ENCODE data around the gene PRKACA. TPM values are rescaled to one million over a fixed set of nuclear protein-coding genes. Genes with fewer than 3 reads are reported as not detected.

PRKACA gene
- total RNA-seq, 6 experiments from 2014 or later: 137 to 170 (median 149) TPM

DNA sequence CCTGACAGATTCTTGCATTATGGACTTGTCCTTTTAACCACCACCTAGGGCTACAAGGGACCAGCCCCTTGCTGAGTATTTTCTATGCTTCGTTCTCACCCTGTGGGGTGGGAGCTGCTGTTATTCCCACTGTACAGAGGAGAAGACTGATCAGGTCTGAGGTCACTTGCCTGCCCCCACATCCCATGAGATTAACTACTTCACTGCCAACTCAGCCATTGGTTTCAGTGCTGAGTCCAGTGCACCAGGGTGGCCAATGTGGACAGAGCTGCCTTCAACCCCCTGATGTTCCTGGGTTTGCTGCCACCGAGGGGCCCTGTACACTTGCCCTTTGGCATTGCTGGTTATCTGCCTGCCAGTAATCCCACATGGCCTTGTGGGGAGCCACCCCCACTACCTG is 6.9 kb downstream of the PRKACA start:
- Mint-ChIP-seq H3K4me1 (ENCODE audit: low read depth) (peaks cover 26% of the 10 kb centered on the region), H3K9me3 (no peaks in the 10 kb centered on the region), H3K36me3 (ENCODE audit: low read depth) (peaks cover 4% of the 10 kb centered on the region; the same call in 1 of the 2 replicates), H3K4me3 (no peak overlapping the region), H3K27me3 (ENCODE audit: insufficient read depth) (no peaks in the 10 kb centered on the region; the same call in 1 of the 2 replicates), H3K27ac (no peak overlapping the region)
- DNase-seq: no peak
- TF ChIP-seq CTCF (IDR thresholded peaks at IDR 0.05): no peak

DNA sequence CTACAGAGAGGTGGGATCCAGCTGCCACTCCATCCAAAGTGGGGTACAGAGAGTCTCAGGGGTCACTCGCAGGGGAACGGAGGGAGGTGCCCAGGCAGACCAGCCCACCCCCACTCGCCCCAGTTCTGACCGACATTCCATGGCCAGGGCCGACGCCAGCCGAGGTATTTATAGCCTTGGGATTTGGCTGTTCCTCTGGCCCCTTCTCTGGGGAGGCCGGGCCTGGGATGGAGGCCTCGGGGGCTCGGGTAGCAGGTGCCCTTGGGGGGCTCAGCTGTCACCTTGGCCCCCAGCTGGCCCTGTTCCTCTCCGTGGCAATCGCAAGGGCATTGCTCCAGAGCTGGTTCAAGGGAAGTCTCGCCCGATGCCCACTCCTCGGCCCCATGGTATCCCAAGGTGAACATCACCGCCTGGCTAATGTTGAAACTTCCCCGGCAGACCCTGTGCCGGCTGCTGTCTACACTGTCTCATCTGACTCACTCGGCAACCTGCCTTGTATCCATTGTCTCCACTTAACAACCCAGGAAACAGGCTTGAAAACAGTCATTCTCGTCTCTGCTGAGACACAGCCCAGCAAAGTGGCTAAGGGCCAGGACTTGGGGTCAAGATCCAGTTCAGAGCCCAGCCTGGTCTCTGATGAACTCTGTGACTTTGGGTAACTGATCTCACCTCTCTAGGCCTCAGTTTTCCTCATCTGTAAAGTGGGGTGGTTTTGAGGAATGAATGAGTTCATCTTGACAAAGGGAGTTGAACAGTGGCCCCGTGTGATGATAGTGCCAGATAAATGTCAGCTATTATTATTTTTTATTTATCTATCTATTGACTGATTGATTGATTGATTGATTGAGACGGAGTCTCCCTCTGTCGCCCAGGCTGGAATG is 9.7 kb downstream of the PRKACA start:
- H3K9me3 Mint-ChIP-seq: no peaks in the 10 kb centered on the region
- H3K27ac Mint-ChIP-seq: peak overlapping the region; percentile 64; the same call in 1 of the 2 replicates
- no peak overlapping the region for H3K4me3 Mint-ChIP-seq
- no peak for DNase-seq
- no peaks in the 10 kb centered on the region; the same call in 1 of the 2 replicates for H3K27me3 Mint-ChIP-seq (ENCODE audit: insufficient read depth)
- peaks cover 4% of the 10 kb centered on the region; the same call in 1 of the 2 replicates for H3K36me3 Mint-ChIP-seq (ENCODE audit: low read depth)
- peaks cover 3% of the 10 kb centered on the region for H3K4me1 Mint-ChIP-seq (ENCODE audit: low read depth)
- TF ChIP-seq CTCF (IDR thresholded peaks at IDR 0.05): no peak

DNA sequence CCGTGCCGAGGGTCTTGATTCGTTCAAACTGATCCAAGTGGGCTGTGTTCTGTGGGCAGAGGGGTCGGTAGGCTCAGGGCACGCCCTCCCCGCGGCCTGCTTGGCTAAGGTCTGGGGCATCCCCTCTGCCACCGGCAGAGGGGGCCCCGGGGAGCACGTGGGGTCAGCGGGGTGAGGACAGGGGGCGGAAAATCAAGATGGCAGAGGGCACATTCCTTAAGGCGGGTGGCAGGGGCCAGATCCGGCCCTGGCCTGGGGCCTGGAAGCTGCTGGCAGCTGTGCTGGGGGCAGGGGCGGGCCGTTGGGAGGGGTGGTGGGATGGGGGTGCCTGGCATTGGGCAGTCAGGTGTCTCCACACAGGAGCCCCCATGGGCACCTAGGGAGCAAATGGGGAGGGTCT is 10.7 kb downstream of the PRKACA start:
- Mint-ChIP-seq H3K9me3 (no peaks in the 10 kb centered on the region), H3K27me3 (ENCODE audit: insufficient read depth) (no peaks in the 10 kb centered on the region; the same call in 1 of the 2 replicates)

GRCh38 chr19:14105680-14106079 is 11.9 kb downstream of the PRKACA start:
- no peak for DNase-seq
- TF ChIP-seq CTCF (IDR thresholded peaks at IDR 0.05): no peak
- Mint-ChIP-seq H3K36me3 (ENCODE audit: low read depth) (peaks cover 8% of the 10 kb centered on the region; the same call in 1 of the 2 replicates), H3K4me3 (no peak overlapping the region), H3K4me1 (ENCODE audit: low read depth) (no peaks in the 10 kb centered on the region), H3K27me3 (ENCODE audit: insufficient read depth) (no peaks in the 10 kb centered on the region; the same call in 1 of the 2 replicates), H3K9me3 (no peaks in the 10 kb centered on the region), H3K27ac (no peak overlapping the region)

More for the DNA sequence above, 10.7 kb downstream of the PRKACA start:
- Mint-ChIP-seq H3K4me1 (ENCODE audit: low read depth) (no peaks in the 10 kb centered on the region), H3K4me3 (no peak overlapping the region), H3K27ac (no peak overlapping the region), H3K36me3 (ENCODE audit: low read depth) (peaks cover 4% of the 10 kb centered on the region; the same call in 1 of the 2 replicates)
- no peak for TF ChIP-seq CTCF (IDR thresholded peaks at IDR 0.05)
- no peak for DNase-seq

- no peak overlapping the region for H3K4me3 Mint-ChIP-seq
- H3K27ac Mint-ChIP-seq: no peak overlapping the region
- TF ChIP-seq CTCF (IDR thresholded peaks at IDR 0.05): no peak
- DNase-seq: no peak
- no peaks in the 10 kb centered on the region; the same call in 1 of the 2 replicates for H3K27me3 Mint-ChIP-seq (ENCODE audit: insufficient read depth)
- H3K9me3 Mint-ChIP-seq: no peaks in the 10 kb centered on the region
- H3K36me3 Mint-ChIP-seq (ENCODE audit: low read depth): peaks cover 8% of the 10 kb centered on the region; the same call in 1 of the 2 replicates
- H3K4me1 Mint-ChIP-seq (ENCODE audit: low read depth): no peaks in the 10 kb centered on the region
Observed at GRCh38 chr19:14103310-14103709, 14.3 kb downstream of the PRKACA start.
